DND-41 (cell line): ENCODE results near the gene ZC3H7B.

Experiments
- EZH2 ChIP-seq: IDR thresholded peaks from 3 replicates; pipeline ENCODE4 v1.6.1; 2012; ENCODE audit warnings: borderline replicate concordance, low read depth, mild to moderate bottlenecking, moderate library complexity, low read length, inconsistent platforms; ENCODE audit not compliant: severe bottlenecking
- TF ChIP-seq, protein P1 (sequence below): IDR thresholded peaks from 2 replicates; pipeline ENCODE4 v1.5.1; 2012; ENCODE audit warnings: borderline replicate concordance, low read length, moderate library complexity, mild to moderate bottlenecking; ENCODE audit not compliant: poor library complexity, severe bottlenecking; ENCODE audit errors: extremely low read depth

DNA sequence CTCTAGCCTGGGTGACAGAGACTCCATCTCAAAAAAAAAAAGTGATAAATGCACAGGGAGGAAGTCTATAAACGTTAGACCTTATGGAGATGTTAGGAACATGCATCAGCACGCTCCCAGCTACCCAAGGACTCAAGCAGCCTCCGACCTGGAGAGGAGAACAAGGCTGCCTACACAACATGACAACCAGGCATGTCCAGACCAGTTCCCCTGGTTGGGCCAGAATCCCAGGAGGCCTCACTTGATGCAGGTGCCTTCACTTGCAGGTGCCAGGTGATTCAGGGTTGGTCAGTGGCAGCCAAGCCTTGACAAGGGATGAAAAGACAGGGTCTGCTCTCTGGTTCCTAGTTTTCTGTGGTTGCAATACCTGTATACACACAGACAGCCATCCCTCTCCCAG, 21.3 kb upstream of the ZC3H7B start:
- TF ChIP-seq, protein P1, sequence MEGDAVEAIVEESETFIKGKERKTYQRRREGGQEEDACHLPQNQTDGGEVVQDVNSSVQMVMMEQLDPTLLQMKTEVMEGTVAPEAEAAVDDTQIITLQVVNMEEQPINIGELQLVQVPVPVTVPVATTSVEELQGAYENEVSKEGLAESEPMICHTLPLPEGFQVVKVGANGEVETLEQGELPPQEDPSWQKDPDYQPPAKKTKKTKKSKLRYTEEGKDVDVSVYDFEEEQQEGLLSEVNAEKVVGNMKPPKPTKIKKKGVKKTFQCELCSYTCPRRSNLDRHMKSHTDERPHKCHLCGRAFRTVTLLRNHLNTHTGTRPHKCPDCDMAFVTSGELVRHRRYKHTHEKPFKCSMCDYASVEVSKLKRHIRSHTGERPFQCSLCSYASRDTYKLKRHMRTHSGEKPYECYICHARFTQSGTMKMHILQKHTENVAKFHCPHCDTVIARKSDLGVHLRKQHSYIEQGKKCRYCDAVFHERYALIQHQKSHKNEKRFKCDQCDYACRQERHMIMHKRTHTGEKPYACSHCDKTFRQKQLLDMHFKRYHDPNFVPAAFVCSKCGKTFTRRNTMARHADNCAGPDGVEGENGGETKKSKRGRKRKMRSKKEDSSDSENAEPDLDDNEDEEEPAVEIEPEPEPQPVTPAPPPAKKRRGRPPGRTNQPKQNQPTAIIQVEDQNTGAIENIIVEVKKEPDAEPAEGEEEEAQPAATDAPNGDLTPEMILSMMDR, result no peak
- TF ChIP-seq EZH2, result no peak
